SW480 (cell line): ENCODE results near the gene METTL18.

Source experiments
- DNase-seq: peaks from one replicate; pipeline ENCODE4 v3.0.0-alpha.2; 2016; ENCODE audit warnings: low spot score

METTL18 gene

DNA sequence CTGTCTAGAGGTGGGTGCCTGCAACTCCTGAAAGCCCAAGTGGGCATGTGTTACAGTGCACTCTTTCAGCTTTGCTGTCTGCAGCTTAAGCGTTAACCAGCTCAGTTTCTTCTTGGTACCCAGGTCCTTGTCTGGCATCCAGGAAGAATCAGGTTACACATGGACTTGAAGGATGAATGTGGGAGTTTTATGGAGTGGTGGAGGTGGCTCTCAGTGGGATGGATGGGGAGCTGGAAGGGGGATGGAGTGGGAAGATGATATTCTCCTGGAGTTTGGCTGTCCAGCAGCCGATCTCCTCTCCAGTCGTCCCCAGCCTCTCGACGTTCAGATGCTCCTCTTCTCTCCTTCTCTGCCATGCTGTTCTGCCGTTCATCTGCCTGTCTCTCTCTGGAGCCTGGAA lies 9.4 kb downstream of the METTL18 start:
- no peak for DNase-seq

DNA sequence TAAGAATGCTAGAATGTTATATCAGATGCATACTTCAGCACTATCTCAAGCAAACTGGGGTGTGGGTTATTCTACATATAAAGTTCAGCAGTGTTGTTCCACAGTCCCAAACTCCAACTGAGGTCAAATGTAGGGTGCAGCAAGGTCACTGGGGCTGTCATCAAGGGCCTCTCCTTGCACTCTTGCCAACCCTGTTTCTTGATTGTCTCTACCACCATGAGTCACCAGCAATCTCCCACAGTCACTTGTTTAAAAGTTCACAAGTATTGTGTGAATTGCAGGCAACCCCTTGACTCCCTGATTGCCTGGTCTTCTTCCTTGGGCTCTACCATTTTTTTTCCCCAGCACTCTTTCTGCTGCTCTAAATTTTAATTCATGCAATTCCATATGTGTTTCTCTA lies 10.6 kb downstream of the METTL18 start:
- no peak for DNase-seq

- no peak for DNase-seq
These were observed 12.1 kb downstream of the METTL18 start for GRCh38 chr1:169782596-169782995.

- DNase-seq = no peak
These were observed 14.7 kb downstream of the METTL18 start for GRCh38 chr1:169779970-169780369.

DNA sequence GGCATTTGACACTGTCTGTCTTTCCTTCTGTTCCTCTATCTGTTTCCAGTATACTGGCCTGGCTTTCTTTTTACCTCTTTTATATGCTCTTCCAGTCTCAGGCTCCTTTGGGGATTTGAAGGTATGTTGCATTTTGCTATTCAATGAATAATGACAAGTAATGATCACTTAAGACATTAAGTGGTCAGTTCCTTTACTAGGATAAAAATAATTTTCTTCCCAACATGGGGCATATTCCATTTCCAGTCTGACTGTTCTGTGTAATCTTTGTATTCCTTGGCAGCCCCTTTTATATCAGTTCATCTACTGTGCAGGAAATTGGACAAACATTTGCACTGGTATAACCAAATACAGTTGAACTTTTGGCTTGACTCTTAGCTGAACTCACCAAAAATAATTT lies 15.6 kb downstream of the METTL18 start:
- DNase-seq = no peak

- no peak for DNase-seq
These were observed 18.3 kb downstream of the METTL18 start for GRCh38 chr1:169776440-169776839.

- no peak for DNase-seq
These were observed 26.5 kb downstream of the METTL18 start for GRCh38 chr1:169768161-169768560.

DNA sequence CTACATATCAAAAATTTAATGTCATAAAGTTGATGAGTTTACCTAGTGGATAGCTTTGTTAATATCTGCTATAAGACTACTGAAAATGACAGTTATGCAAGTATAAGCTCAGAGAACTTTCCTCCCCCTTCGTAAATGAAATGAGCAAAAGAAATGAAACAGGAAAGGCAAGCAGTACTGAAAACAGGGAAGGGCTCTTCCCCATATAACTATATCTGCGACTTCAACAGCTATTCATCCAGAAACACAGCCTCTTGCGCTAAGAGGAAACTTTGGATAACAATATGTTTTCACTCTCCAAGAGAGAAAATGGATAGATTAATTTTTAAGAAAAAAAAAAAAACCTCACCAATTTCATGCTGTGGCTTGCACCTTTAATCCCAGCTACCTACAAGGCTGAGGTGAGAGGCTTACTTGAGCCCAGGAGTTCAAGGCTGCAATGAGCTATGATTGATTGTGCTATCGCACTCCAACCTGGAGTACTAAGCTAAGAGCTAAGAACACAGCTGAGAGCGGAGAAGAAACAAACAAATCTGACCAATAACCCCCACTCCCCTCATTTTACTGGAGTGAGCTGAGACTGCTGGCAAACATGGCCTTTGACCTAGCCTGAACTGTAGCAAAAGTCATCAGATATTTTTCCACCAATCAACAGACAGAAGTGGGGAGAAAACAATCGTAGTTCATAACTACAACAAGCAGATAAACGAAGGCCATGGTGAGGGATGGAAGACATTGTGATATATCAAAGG lies 29.0 kb downstream of the METTL18 start:
- no peak for DNase-seq

DNA sequence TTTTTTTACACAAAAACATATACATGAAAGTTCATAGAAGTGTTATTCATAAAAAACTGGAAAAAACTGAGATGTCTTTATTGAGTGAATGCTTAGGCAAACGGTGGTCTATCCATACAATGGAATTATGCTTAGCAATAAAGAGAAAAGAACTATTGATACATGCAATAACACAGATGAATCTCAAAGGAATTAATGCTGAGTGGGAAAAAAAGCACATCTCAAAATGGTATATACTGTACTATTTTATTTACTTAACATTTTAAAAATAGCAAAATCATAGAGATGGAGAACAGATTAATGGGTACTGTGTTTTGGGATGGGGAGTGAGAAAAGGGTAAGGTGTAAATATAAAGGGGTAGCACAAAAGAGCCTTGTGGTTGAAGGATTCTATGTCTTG lies 29.8 kb downstream of the METTL18 start:
- DNase-seq = no peak

DNA sequence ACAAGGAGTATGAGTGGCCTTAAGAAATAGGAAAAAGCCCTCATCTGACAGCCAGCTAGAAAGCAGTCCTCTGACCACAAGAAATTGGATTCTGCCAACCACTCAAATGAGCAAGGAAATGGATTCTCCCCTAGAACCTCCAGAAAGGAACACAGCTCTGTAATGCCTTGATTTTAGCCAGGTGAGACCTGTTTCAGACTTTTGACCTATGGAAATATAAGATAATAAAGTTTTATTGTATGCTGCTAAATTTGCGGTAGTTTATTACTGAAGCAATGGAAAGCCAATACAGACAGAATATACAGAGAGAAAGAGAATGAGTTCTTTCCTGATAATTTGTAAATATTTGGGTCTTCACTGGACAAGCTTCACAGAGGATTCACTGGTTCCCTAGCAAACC lies 32.0 kb downstream of the METTL18 start:
- no peak for DNase-seq

DNA sequence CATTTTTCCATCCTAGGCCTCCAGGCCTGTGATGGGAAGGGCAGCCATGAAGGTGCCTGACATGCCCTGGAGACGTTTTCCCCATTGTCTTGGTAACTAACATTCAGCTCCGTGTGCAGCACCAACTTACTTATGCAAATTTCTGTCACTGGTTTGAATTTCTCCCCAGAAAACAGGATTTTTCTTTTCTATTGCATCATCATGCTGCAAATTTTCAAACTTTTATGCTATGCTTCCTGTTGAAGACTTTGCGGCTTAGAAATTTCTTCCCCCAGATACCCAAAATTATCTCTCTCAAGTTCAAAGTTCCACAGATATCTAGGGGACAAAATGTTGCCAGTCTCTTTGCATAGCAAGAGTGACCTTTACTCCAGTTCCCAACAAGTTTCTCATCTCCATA lies 35.7 kb downstream of the METTL18 start:
- DNase-seq = no peak

GRCh38 chr1:169753549-169753948 lies 41.2 kb downstream of the METTL18 start:
- no peak for DNase-seq

DNA sequence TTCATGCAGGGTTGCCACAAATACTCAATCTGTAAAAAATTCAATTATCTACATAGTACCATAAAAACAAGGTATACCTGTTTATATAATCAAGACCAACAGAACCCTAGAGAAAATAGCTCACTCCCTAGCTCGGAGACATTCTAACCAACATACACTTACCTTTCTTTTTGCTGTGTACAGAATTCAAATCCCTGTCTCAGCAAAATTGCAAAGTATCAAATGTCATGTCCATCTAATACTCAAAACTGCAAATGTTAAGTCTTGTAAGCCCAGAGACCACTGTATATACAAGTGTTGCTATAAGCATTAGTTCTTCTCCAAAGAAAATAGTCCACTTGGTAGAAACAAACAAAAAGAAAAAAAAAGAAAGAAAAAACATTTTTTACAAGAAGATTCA lies 44.7 kb downstream of the METTL18 start:
- DNase-seq = no peak

DNA sequence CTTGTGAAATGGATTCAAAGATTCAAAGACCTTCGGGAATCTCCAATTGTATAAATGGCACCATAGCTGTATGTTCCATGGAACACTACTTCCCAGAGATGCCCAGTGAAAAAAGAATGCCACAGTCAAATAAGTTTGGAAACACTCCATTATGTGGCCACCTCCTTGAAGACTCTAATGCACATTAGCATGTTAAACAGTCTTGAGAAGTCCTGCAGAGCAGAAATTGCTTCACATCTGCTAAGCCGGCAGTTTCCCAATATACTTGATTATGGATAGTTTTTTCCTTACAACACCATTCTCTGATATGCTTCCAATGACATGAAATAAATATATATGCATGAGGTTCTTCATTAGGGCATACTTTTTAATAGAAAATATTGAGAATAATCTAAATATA lies 48.2 kb downstream of the METTL18 start:
- DNase-seq = no peak

GRCh38 chr1:169745015-169745861 lies 49.5 kb downstream of the METTL18 start:
- DNase-seq = no peak
